ENCODE results near the gene ARMS2.
A peak's percentile ranks its signal among the peaks of the same experiment; 100 is the strongest.

The ARMS2 gene, protein sequence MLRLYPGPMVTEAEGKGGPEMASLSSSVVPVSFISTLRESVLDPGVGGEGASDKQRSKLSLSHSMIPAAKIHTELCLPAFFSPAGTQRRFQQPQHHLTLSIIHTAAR

DNA sequence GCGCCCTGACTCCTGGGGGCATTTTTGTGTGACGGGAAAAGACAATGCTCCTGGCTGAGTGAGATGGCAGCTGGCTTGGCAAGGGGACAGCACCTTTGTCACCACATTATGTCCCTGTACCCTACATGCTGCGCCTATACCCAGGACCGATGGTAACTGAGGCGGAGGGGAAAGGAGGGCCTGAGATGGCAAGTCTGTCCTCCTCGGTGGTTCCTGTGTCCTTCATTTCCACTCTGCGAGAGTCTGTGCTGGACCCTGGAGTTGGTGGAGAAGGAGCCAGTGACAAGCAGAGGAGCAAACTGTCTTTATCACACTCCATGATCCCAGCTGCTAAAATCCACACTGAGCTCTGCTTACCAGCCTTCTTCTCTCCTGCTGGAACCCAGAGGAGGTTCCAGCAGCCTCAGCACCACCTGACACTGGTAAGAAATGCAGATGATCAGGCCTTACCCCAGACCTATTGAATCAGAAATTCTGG, at the start of gene ARMS2:
Gene ARMS2, plus strand, starts transcription at position 51 of the 478 bp plus-strand sequence. Its CDS starts 75 bp downstream, at position 126.
- DNase-seq, result no peak

DNA sequence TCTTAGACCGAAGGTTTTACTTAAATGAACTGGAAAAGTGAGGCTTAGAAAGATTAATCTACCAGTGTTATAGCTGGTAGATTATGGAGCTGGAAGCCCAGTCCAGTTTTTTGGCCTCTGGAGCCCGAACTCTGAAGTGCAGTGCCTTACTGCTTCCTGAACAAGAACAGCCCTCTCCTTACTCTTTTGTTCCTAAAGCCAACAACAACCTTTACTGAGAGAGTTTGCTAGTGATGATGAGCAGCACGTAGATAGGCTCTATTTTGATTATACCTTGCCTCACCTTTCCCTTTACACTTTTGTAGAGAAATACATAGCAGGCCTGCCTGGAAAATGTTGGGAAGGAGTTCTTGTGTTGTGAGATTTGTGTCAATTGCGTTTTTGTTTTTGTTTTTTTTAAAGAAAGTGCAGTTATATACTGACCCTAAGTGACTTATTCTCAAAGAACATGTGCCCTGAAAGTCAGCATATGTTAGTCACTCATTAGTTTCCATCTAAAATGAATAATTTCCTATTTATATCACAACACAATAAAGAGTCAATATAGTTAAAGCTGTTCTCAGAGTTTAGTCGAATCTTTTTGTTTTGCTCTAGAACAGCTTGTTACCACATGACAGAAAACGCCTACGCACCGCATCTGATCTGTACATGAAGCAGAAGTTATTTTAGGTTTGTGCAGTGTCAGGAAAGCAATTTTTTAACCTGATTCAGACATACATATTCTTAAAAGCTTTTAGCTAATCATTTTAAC, 46.9 kb upstream of the ARMS2 start:
- DNase-seq, result no peak

DNA sequence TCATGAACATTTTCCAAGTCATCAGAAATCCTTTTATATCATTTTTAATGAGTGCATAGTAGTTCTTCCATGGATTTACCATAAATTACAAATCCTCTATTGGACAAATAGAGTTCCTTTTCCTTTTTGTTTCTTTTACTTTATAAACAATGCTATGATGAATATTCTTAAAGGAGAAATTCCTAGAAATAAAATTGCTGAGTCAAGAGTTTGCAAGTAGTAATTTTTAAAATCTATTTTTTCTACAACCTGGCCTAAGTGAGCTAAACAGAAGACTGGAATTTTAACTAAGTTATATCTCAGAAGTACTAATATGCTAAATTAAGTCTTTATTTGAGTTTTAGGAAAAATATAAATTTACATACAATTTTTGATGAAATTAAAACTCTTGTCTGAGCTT, 41.1 kb upstream of the ARMS2 start:
- DNase-seq, result no peak

DNA sequence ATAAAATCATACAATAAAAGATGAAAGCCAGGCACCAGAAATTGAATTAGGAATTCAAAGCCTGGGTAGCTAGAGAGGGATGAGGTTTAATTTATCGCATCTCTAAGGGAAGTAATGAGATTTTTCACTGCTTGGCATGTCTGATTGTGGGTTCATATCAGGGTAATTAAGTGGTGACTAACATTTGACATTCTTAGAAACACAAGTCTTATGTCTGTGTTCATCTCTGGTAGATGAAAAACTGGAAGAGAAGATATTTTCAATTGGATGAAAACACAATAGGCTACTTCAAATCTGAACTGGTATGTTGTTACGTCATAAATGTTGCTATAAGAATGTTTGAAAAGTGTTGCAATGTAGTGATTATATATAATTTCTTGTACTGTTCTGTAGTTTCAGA, 36.8 kb upstream of the ARMS2 start:
- no peak for DNase-seq

DNA sequence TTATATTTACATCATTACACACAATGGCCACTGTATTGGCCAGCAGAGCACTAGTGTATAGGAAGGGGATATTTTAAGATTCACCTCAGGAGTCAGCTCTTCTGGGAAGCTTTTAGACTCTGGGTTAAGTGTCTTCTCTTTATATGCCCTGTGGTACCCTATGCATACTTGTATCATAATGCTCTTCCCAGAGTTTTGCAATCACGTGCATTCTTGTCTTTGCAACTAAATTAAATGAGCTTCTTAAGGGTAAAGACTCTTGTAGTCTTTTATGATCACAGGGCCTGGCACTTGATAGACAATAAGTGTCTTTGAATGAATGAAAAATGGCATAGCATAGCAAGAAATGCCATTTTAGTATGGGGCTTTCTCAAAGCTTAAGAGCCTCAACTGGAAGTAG, 35.4 kb upstream of the ARMS2 start:
- DNase-seq, result no peak

DNA sequence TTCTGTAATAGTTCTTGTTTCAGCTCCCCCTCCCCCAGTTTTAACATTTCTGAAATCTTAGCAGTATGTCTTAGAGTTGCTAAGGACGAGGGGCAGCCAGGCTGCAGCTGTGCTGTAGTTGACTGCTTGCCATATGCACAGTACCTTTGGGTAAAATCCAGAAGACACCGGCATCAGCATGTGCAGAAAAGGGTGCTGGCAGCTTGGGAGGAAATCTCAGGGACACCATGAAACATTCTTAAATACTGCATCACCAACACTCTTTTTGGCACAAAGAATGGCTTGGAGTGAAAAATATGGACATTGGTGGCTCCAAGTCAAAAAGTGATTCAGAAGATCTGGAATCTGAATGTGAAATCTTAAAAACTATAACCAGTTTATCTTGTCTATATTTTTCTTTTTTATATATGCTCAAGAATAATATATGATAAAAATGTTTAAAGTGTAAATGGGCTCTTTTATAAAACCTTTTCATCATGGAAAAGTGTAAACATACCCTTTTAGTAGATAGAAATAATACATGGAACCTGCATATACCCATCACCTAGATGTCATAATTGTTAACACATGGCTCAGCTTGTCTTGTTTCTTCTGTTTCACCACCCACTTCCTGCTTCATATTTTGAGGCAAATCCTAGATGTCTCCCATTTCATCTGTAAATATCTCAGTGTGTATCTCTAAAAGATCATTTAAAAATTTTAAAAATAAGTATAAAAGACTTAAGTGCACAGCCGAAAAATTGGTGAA, 34.4 kb upstream of the ARMS2 start:
- DNase-seq, result no peak

DNA sequence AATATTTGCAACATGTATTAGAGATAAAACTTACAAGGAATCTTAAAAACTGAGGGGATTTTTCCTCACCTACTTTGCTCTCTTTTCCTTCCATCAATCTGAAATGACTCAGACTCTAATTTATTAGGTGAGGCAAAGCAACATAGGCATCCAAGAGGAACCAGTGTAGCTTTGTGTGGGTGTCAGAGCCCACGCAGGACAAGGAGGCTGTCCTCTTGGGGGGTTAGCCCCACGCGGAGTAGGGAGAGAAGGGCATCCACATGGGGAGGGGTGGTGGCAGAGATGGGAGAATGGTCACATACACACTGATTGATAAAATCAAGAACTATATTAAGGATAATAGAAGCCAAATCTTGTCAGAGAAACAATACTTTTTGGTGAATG, 33.8 kb upstream of the ARMS2 start:
- DNase-seq, result no peak

DNA sequence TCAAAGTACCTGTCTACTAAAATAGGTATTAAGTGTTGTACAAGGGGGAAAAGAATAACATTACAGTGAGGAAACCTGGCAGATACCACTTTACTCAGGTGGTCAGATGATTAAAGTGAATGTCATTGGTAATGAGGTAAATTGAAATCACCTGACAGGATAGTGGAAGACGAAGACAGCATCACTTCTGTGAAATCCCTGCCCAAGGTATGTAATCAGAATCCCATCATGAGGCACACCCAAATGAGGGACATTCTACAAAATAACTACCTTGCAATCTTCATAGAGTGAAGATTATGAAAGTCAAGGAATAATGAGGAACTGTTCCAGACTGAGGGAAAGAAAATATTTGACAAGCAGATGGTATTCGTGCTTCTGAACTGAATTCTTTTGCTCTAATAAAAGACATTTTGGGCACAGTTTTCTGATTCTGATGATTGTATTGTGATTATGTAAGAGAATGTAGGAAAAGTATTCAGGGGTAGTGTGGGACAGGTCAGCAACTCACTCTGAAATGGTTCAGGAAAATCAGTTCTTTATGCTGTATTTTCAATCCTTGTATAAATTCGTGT, 33.3 kb upstream of the ARMS2 start:
- no peak for DNase-seq

DNA sequence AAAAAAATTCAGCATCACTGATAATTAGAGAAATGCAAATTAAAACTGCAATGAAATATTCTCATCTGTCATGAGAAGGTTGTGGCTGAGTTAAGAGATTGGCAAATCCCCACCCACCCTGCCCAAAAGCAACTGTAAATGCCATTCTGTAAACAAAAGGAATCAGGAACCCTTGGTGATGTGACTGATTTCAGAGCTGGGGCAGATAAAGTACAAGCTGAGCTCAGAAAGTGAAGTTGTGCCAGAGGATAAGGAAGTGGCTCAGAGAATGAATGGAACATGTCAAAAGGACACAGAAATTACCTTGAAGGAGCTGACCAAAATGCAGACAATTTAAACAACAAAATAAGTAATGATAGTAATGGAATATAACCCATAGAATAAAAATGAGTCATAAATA, 32.7 kb upstream of the ARMS2 start:
- DNase-seq, result no peak

DNA sequence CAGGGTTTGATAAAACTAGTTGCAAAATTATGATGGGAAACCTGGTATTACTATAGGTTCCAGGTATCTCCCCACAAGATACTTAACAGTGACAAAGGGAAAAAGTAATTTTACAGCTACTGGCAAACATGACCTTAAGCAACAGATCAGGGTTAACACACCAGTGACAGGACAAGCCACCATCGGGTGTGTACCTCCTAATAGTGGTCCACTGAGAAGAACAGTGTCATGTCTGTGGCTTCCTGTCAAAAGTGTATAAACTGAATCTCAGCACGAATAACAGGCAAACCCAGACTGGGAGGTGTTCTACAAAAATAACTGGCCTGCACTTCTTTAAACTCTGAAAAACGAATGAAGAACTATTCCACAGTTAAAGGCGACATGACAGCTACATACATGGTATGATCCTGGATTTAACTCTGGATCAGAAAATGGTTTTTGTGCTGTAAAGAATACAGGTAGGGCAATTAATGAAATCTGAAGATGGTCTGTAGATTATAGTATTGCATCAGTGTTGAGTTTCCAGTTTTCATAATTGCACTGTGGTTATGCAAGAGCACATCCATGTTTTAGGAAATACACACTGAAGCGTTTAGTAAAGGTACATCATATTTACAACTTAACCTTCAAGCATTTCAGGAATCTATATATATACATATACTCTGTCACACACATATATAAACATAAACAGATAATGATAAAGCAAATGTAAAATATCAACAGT, 32.0 kb upstream of the ARMS2 start:
- no peak for DNase-seq

DNA sequence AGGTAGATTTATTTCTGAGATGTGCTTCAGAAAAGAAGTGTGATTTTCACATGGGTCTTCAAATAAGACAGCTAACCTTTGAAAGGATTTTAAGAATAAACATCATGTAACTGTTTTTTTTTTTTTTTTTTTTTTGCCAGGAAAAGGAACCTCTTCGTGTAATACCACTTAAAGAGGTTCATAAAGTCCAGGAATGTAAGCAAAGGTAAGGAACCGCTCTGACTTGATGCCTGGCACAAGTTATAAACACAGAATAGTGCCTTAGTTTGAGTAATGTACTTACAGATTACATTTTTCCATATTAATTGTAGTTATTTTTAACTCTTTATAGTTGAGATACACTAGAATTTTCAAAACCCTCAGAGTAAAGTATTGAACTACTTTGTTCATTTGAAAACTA, 30.4 kb upstream of the ARMS2 start:
- no peak for DNase-seq

DNA sequence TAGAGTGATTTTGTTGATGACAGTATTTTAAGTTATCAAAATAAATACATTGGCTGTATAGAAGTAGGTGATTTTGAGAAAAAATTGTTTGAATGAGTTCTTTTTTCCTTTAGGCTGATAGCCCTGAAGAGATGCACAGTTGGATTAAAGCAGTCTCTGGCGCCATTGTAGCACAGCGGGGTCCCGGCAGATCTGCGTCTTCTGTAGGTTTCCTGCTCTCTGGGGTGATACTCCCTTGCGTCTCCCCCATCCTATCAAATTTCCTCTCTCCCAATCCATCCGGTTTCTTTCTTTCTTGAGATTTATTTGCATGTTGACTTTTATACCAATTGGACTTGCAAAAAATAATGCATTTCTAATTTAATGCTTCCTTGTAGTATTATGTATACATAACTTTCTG, 27.6 kb upstream of the ARMS2 start:
- DNase-seq, result no peak

DNA sequence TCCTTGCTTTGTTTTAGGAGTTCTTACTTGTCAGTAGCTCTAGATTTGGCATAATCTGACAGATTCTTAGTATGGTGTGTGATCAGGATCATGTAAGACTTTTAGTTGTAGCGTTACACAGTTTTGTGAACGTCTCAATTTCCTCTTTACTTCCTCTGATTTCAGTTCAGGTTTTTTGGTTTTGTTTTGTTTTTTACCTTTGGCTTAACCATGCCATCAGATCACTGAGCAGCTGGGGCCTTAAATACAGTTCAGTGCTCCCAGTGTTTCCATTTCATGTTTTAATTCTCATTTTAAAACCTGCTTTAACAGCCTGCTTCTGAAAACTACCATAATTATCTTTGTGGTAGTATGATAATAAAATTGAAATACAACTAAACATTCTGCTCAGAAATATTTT, 27.2 kb upstream of the ARMS2 start:
- DNase-seq, result no peak

DNA sequence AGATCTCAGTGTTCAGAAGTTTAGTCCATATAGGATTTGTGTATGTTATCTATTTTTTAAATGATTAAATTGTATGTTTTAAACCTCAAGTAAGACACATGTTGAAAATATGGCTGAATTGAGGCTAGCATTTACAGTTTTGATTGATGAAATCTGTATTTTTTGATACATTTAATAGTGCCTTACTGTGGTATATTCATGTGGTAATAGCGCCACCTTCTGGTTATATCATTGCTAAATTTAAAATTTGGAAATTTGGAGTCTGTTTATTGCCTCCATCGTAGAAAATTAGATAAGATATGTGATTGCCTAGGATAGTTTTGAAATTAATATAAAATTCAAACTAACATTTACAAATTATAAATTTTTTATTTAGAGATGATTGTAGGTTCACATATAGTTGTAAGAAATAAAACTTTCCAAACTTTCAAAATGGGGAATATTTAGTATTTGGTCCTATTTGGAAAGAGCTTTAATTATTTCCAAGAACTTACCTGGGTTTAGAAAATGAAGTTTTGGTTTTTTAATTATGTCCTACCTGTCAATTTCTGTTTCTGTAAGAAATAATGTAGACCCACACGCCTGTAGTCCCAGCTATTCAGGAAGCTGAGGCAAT, 19.1 kb upstream of the ARMS2 start:
- DNase-seq, result no peak

DNA sequence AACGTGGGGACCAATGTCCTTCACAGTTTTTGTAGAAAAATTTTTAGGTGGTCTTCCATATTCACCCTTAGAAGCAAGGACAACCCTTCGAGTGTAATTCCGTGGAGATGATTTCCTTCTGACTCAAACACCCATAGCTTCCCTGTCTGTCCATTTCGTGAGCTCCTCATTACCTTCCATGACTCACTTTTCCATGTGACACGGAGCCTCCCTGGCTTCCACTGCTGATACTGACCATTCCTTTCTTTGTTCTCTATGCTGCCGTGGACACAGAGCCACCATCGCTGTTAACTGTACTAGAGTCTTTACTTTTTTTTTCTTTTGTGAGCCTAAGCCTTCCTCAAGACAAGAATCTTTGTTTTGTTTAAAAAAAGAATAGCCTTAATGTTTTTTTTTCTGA, 12.5 kb upstream of the ARMS2 start:
- peak; percentile 86 for DNase-seq

DNA sequence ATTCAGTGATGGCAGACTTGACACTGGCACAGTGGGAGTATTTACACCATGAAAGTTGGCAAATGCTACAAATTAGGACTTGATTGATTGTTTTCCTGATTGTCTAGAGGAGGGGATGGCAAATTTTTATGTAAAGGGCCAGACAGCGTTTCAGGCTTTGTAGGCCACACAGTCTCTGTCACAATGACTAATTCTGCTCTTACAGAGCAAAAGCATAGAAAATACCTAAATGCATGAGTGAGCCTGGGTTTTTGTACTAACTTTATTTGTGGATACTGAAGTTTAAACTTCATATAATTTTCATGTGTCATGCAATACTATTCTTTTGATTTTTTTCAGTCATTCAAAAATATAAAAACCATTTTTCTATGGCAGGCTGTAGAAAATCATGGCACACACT, 9.0 kb upstream of the ARMS2 start:
- DNase-seq, result no peak

DNA sequence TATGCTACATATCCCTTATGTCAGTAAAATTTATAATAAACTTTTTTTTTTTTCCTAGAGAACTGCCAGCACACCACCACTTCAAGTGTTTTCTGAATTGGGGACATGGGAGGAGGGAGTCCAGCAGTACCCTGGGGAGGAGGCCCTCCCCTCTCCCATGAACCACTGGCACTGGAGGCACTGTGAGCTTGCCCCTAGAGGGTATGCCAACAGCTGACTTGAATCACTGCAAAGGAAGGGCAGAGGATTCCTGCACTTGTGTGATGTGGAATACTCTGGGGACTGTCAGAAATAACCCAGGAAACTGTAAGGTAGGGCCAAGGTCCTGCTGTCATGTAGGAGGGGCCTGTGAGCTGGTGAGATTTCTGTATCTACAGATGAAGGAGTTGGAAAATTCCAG, 8.5 kb upstream of the ARMS2 start:
- no peak for DNase-seq

DNA sequence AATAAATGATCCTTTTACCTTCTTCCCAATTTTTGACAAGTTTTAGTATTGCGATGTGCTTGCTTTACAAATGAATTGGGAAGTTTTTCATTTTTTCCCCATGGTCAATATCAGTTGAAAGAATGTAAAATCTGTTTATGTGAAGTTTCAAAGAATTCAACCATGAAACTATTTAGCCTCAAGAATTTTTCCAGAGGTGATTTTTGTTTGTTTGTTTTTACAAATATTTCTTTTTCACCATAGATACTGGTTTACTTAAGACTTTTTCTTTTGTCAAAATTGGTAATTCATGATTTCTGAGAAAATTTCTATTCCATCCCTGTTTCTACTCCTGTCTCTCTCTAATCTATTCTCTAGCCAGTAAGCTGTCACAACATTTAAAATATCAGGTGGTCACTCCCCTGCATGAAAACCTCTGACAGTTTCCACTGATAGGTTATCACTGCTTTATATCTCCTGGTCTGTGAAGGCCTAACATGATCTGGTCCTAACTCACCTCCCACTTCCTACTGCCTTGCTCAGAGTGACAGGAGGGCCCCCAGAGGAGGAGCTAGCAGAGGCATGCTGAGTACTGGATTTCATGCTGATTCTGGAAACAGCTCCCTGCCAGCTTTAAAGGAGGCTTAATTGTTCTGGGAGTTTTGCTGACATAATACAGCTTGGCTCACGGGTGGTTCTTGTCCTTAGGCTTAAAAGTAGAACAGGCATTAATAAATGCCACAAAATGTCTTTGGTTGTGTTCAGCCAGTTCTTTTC, 7.6 kb upstream of the ARMS2 start:
- no peak for DNase-seq

DNA sequence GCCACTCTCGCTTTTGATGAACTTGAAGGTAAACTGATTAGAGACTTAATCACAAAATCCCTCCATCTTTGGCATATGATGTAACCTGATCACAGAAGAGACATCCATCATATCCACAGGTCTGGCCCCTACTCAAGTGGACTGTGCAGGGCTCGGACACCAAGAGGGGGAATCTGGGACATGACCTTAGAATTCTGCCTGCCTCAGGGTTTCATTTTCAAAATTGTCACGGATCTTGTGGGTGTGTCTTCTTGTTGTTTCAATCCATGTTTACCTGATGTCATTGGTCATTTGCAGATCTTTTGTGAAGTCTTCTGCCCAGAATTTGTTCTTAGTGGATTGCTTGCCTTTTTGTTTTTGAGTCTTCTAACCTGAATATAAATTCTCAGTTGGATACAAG, 5.9 kb upstream of the ARMS2 start:
- DNase-seq, result no peak

DNA sequence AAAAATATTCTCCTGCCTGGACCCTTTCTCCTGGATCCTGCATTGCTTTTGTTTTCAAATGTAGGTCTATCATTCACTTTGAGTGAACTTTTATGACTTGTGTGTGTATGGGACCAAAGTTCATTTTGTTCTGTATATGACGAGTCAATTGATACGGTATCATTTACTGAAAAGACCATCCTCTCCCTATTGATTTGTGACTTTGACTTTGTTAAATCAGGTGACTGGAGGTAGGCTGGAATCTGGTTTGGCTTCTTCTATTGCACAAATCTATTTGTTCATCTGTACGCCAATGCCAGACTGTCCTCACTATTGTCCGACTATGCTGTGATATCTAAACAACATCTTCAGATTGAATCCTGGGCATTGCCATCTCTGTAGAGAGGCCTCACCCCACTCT, 5.3 kb upstream of the ARMS2 start:
- no peak for DNase-seq

DNA sequence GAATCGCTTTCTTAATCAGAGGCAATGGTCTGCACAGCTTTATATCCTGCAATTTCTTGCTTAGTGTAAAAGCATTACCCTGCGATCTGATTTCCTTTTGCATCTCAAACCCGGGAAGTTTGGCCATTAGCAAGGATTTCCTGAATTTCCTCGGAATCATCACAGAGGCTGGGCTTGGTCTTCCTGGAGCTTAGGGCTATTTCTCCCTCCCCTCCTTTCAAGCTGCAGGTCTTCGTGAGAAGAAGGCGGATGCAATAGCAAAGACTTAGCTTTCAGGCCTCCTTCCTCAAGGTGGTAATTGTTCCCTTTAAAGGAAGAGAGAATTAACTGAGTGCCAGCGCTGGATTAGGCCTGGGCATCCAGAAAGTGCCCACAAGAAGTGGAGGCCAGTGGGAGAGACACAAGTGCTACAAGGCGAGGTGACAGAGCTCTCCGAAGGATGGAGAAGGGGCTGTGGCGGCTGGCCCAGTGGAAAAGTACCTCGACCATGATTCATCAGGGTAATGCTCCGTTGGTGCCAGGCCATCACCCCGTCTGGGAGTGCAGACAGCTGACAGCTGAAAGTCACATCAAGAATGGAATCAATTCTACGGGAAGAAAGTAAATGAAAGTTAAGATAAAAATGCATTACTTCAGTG, 4.0 kb upstream of the ARMS2 start:
- DNase-seq, result no peak

DNA sequence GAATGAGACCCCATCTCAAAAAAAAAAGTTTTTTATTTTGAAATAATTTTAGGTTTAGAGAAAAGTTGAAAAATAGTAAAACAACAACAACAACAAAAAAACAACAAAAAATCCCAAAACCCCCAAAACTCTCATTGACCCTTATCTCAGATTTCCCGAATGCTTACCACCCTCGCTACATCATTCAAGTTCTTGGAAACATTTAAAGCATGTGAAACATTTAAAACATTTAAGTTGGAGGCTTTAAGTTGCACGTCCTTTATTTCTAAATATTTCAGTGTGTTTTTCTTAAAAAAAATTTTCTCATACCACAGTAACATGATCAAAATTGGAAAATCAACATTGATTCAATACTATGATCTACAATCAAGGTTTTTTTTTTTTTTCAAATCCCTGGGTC, 382 bp upstream of the ARMS2 start:
- DNase-seq, result no peak
